Stimulated activated CD4-positive, alpha-beta T cell treated with anti-CD3 and anti-CD28 coated beads, Interleukin-4, amount 100 ng/mL, for 4 hours (primary cell): ENCODE measurements around the gene RAB7A.
A peak's percentile ranks its signal among the peaks of the same experiment; 100 is the strongest.
"Not testable (repeated sequence)": the region's sequence is repeated elsewhere in the genome, so short reads cannot be mapped to it uniquely, and the experiment has no call there.

ENCODE experiments used
- DNase-seq, 2 experiments: peaks; one replicate each; pipeline ENCODE4 v3.0.0-alpha.2; 2020

RAB7A gene

GRCh38 chr3:128712848-128713247, 13.1 kb upstream of the RAB7A start:
- no peak for DNase-seq

DNA sequence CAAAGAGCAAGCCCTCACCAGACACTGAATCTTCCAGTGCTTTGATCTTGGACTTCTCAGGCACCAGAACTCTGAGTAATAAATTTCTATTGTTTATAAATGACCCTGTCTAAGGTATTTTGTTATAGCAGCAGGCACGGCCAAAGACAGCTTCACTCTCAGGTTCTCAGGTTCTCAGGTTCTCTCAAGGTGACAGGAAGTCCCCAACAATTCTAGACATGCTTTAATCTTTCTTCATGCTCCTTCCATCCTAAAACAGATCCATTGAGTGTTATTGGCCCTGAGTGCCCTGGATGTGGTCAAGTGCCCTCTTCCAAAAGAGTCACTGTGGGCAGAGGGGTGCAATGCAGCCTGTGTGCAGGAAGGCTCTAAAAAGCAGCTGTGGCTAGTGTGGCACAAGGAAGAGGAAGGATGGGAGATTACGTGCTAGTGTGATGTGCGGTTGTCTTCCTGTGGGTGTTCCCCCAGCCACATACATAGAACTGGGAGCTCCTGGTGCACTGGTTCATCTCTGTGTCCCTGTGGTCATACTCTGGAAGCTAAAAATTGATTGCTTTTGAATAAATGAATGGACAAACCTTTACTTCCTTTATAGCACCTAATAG, 11.0 kb upstream of the RAB7A start:
- DNase-seq: peak in 1 of 2 experiments; percentile 15

GRCh38 chr3:128718892-128719291, 7.1 kb upstream of the RAB7A start:
- DNase-seq: not testable (repeated sequence)

- DNase-seq: no peak
These were observed 5.1 kb upstream of the RAB7A start for GRCh38 chr3:128720891-128721290.

GRCh38 chr3:128723477-128723876, 2.5 kb upstream of the RAB7A start:
- DNase-seq: no peak

DNA sequence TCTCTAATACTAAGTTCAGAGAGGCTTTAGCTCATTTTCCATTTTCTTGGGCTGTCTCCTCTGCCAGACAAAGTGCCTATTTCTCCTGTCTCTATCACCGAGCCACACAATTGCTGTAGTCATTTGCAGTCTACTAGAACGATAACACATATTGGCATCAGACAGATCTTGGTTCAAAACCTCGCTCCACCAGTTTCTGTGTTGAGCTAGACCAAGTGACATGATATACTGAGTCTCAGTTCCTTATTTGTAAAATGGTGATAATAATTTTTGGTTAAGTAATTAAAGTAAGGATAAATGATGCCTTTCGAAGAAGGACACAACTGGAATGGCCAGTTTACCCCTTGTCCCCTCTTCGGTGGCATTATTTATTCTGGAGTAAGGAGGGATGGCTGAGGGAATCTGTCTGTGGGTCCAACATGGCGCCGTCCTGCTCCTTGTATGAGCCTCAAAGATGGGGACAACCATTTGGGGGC, 398 bp upstream of the RAB7A start:
- no peak for DNase-seq

DNA sequence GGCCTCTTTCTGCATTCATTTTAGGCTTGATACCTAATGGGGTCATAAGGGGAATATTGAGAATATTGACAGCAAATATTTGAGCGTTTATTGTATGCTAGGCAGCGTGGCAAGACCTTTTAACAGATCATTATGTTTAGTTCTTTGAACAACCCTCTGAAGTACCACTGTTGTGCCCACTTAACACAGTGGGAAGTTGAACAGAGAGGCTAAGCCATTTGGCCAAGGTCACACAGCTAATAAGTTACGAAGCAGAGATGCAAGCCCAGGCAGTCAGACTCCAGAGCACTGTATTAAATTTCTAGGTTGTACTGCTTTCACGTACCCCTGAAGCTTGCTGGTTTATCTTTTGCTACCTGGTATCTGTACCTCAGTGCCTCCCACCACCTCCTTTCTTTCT, 1.1 kb downstream of the RAB7A start:
- DNase-seq: no peak

GRCh38 chr3:128727485-128727884, 1.5 kb downstream of the RAB7A start:
- no peak for DNase-seq

DNA sequence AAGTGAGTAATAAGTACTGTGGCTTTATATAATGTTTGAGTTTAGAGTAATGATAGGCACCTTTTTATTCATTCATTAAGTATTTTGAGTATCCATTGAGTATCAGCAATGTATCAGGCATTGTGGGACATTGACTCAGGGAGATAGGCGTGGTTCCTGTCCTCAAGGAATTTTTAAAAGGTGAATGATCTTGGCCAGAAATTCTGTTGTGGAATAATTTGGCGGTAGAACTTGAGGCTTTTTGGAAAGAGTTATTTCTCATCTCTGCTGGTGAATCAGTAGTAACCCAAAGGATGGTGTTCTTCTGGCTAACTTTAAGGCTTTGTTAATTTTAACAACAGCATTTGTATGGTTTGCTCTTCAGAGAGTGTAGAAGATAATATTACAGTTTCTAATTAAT, 2.0 kb downstream of the RAB7A start:
- DNase-seq: no peak

- DNase-seq: not testable (repeated sequence)
These were observed 2.5 kb downstream of the RAB7A start for GRCh38 chr3:128728521-128728920.

- DNase-seq: no peak
These were observed 4.5 kb downstream of the RAB7A start for GRCh38 chr3:128730471-128730870.

DNA sequence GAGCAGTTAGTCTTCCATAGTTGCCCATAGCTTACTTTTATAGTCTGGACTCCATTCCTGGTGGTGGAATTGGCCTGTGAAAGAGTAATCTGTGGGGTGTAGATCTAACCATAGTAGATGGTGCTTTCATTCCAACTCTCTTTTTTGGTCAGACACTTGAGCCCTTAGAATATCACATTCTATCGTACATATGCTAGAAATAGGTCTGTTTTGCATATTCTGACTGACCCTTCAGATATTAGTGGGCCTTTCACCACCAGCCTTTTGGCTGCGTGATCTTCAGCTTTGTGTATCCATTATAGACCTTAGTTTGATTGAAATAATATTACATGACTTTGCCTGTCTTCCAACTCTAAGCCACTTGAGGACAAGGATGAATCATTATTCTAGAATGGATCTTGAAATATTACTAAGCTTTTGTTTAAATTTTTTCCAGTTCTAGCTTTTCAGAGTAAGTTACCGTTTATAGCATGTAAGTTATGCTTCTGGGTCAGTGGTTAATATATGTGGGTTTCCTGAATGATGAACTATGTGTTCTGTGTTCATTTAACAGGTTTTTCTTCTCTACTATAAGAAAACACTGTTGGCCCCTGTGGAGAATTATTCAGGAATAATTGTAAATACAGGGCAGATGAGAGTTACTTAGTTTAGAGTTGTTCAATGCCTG, 8.7 kb downstream of the RAB7A start:
- no peak for DNase-seq

- DNase-seq: no peak
These were observed 9.3 kb downstream of the RAB7A start for GRCh38 chr3:128735287-128735686.

GRCh38 chr3:128735884-128736283, 9.9 kb downstream of the RAB7A start:
- DNase-seq: no peak

DNA sequence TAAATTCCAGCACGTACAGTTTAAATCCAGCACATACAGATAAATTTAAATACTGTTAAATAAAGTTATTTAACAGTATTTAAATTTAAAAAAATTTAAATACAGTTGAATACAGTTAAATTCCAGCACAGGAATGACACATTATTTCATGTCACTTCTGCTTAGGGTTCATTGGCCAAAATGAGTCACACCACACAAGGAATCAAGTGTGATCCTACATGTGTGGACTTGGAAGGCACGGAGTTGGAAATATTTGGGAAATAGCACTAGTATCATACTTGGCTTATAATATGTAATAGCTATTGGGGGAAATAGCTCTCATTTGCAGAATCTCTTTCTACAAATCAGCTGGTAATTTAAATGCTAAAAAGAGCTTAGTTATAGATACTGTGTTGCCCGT, 10.6 kb downstream of the RAB7A start:
- DNase-seq: no peak

GRCh38 chr3:128740621-128741020, 14.6 kb downstream of the RAB7A start:
- no peak for DNase-seq

GRCh38 chr3:128742821-128743594, 17.0 kb downstream of the RAB7A start:
- no peak for DNase-seq

DNA sequence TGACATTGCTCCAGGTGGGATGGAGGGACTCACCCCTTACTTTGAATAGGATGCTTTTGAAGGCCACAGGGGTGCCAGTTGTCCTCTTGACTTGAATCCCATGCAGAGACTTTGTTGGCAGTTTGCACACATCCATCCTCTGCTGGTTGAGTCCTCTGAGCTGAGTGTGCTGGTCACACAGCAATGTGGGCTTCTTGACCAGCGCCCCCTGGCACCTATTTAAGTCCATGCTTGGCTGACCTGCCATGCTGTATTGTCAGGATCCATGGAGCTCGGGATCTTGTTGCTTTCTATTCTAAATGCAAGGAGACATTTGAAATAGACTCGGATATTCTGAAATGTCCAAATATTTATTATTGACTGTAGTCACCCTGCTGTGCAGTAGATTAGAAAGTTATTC, 19.8 kb downstream of the RAB7A start:
- no peak for DNase-seq

GRCh38 chr3:128746881-128747280, 20.9 kb downstream of the RAB7A start:
- DNase-seq: no peak

GRCh38 chr3:128748557-128748956, 22.6 kb downstream of the RAB7A start:
- DNase-seq: no peak

- no peak for DNase-seq
These were observed 23.1 kb downstream of the RAB7A start for GRCh38 chr3:128749035-128749434.

GRCh38 chr3:128749561-128749960, 23.6 kb downstream of the RAB7A start:
- not testable (repeated sequence) for DNase-seq

GRCh38 chr3:128753715-128754114, 27.7 kb downstream of the RAB7A start:
- DNase-seq: no peak

DNA sequence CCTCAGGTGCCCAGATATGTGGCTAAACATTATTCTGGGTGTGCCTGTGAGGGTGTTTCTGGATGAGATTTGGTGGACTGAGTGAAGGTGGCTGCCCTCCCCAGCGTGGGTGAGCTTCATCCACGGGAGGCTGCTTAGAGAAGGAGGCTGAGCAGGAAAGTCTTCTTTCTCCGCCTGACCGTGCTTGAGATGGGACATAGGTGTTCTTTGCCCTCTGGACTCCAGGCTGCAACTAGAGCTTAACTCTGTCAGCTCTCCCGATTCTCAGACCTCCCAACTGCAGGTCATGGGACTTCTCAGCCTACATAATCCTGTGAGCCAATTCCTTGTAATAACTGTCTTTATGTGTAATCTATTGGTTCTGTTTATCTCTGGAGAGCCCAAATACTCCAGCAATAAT, 34.1 kb downstream of the RAB7A start:
- no peak for DNase-seq
